ENCODE data around the gene KCTD10. TPM values are rescaled to one million over a fixed set of nuclear protein-coding genes. Genes with fewer than 3 reads are reported as not detected.

Gene KCTD10
- total and polyA plus RNA-seq, 2 of the 13 experiments (the other 11 are each of a cell fraction or from before 2014, with no cell fraction given): 6.9 to 25.4 TPM

GRCh38 chr12:109477185-109477962, at the start of gene KCTD10, which contains the start of gene UBE3B (continued):
- peak; percentile 23; the same call in 1 of the 2 replicates for TF ChIP-seq PAXIP1 (CRISPR knock-in tag; conservative IDR thresholded peaks at IDR 0.05)
- TF ChIP-seq HNF4G (IDR thresholded peaks at IDR 0.05; ENCODE audit: borderline replicate concordance, low read depth, low read length): no peak
- TF ChIP-seq HNF4G (CRISPR knock-in tag; IDR thresholded peaks at IDR 0.05; ENCODE audit: borderline replicate concordance, low read depth): no peak
- peak; percentile 32; the same call in 1 of the 2 replicates for TF ChIP-seq HNF1B (CRISPR knock-in tag; IDR thresholded peaks at IDR 0.05)
- peak; percentile 51 for TF ChIP-seq ZNF781 (CRISPR knock-in tag; IDR thresholded peaks at IDR 0.05; ENCODE audit: borderline replicate concordance, not compliant biosample characterization)
- peak; percentile 81 for TF ChIP-seq DR1 (CRISPR knock-in tag; IDR thresholded peaks at IDR 0.05)
- TF ChIP-seq KLF6 (CRISPR knock-in tag; IDR thresholded peaks at IDR 0.05): peak; percentile 78; the same call in 1 of the 2 replicates
- TF ChIP-seq ZNF317 (CRISPR knock-in tag; IDR thresholded peaks at IDR 0.05): peak; percentile 89
- no peak for TF ChIP-seq ZSCAN9 (CRISPR knock-in tag; IDR thresholded peaks at IDR 0.05; ENCODE audit: borderline replicate concordance)
- no peak for TF ChIP-seq AGO1 (IDR thresholded peaks at IDR 0.05; ENCODE audit: low read depth, low read length, poor library complexity, severe bottlenecking)
- peak; percentile 89 for TF ChIP-seq MEIS1 (CRISPR knock-in tag; IDR thresholded peaks at IDR 0.05; ENCODE audit: borderline replicate concordance)
- TF ChIP-seq ZNF354B (CRISPR knock-in tag; IDR thresholded peaks at IDR 0.05): no peak
- TF ChIP-seq ZNF501 (CRISPR knock-in tag; IDR thresholded peaks at IDR 0.05): peak; percentile 91
- 0 out of 2 replicates have a peak, but pooled peaks have one; percentile 17 for TF ChIP-seq ZSCAN21 (CRISPR knock-in tag; IDR thresholded peaks at IDR 0.05; ENCODE audit: borderline replicate concordance)
- TF ChIP-seq ZNF547 (CRISPR knock-in tag; IDR thresholded peaks at IDR 0.05): peak; percentile 88; the same call in 1 of the 2 replicates
- TF ChIP-seq BCL3 (CRISPR knock-in tag; IDR thresholded peaks at IDR 0.05): peak; percentile 63; the same call in 1 of the 2 replicates
- peak; percentile 84 for TF ChIP-seq ZC3H13 (CRISPR knock-in tag; IDR thresholded peaks at IDR 0.05)
- TF ChIP-seq ZNF780A (CRISPR knock-in tag; IDR thresholded peaks at IDR 0.05): no peak
- TF ChIP-seq ZBTB39 (CRISPR knock-in tag; IDR thresholded peaks at IDR 0.05): no peak

All from HepG2 (cell line).